NCI-H460 (cell line): Measurements from ENCODE around the gene PAX6. TPM values are rescaled to one million over a fixed set of nuclear protein-coding genes. Genes with fewer than 3 reads are reported as not detected.
"Not testable (repeated sequence)": the region's sequence is repeated elsewhere in the genome, so short reads cannot be mapped to it uniquely, and the experiment has no call there.

Experiments
- DNase-seq: peaks from one replicate; pipeline ENCODE4 v3.0.0-alpha.2; 2016; ENCODE audit warnings: low read depth; ENCODE audit errors: extremely low read depth
- total RNA-seq: library from RNA; depleted of rRNA; stranded (reverse); fragments of >200 nt; shearing (Covaris generic); gene quantifications from 2 replicates; pipeline ENCODE4 v1.2.3, GENCODE V29; 2014

PAX6 gene
- total RNA-seq, 1 experiment from 2014 or later = 11.7 TPM

- no peak for DNase-seq
Measured at GRCh38 chr11:31779374-31779791, 31.7 kb downstream of the PAX6 start.

- DNase-seq = no peak
Measured at GRCh38 chr11:31772412-31772811, 38.7 kb downstream of the PAX6 start.

GRCh38 chr11:31770011-31770700 lies 41.0 kb downstream of the PAX6 start:
- DNase-seq = no peak

- DNase-seq = no peak
Measured at GRCh38 chr11:31768749-31769640, 42.1 kb downstream of the PAX6 start.

GRCh38 chr11:31767685-31768084 lies 43.4 kb downstream of the PAX6 start:
- no peak for DNase-seq

- no peak for DNase-seq
Measured at GRCh38 chr11:31767066-31767465, 44.1 kb downstream of the PAX6 start.

GRCh38 chr11:31764766-31765165 lies 46.4 kb downstream of the PAX6 start:
- no peak for DNase-seq

GRCh38 chr11:31764261-31764660 lies 46.9 kb downstream of the PAX6 start:
- no peak for DNase-seq

GRCh38 chr11:31763296-31763695 lies 47.8 kb downstream of the PAX6 start:
- DNase-seq = no peak

GRCh38 chr11:31761636-31762035 lies 49.5 kb downstream of the PAX6 start:
- no peak for DNase-seq

GRCh38 chr11:31757260-31757835 lies 53.8 kb downstream of the PAX6 start:
- DNase-seq = no peak

GRCh38 chr11:31747581-31747980 lies 63.5 kb downstream of the PAX6 start:
- no peak for DNase-seq

- DNase-seq = not testable (repeated sequence)
Measured at GRCh38 chr11:31740731-31741368, 70.3 kb downstream of the PAX6 start.

GRCh38 chr11:31740131-31740530 lies 71.0 kb downstream of the PAX6 start:
- no peak for DNase-seq
